ENCODE results near the gene MGARP. TPM values are rescaled to one million over a fixed set of nuclear protein-coding genes. Genes with fewer than 3 reads are reported as not detected.
"Not testable (repeated sequence)": the region's sequence is repeated elsewhere in the genome, so short reads cannot be mapped to it uniquely, and the experiment has no call there.

MGARP gene
- total RNA-seq (1.1 TPM), polyA plus RNA-seq (1.5 TPM)

DNA sequence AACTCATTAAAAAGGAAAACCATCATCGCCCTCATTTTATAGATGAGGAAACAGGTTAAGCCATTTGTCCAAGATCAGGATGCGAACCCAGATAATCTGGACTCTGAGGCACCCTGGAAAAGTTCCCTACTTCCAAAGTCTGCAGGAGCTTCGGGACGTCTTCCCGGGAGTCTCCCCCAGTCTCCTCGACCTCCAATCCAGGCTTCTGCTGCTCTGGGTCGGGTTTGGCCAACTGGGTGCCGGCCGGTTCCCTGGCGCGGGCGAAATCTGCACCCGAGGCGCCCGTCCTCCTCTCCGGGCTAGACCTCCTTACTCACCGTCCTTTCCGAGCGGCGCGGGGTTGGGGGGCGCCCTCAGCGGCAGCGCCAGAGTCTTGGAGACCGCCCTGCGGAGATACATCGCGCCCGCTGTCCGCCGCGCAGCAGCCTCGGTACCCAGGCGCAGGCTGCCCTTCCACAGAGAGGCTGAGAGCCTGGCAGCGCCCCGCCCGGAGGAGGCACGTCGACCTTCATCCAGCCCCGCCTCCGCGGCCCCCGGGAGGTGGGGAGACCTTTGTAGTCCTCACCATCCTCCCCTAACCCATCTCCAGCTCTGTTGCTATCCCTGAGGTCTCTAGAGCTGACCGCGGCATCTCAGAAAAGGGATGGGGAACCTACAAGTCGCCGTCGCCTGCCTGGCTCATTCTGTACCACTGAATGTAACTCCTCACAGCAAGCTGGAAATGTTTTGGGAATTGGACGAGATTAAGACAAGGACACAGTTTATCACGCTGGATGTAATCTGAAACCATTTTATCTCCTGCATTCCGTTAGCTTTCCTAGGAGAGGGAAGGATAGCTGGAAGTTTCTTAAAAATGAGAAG lies at the start of gene MGARP:
Gene MGARP (minus strand): TSS at position 466 of the 861 bp plus-strand sequence. CDS start 67 bp downstream, at position 399.
- peak within 1 kb of the TSS; percentile 30 for H3K4me3 ChIP-seq (ENCODE audit: low read depth, low read length)

DNA sequence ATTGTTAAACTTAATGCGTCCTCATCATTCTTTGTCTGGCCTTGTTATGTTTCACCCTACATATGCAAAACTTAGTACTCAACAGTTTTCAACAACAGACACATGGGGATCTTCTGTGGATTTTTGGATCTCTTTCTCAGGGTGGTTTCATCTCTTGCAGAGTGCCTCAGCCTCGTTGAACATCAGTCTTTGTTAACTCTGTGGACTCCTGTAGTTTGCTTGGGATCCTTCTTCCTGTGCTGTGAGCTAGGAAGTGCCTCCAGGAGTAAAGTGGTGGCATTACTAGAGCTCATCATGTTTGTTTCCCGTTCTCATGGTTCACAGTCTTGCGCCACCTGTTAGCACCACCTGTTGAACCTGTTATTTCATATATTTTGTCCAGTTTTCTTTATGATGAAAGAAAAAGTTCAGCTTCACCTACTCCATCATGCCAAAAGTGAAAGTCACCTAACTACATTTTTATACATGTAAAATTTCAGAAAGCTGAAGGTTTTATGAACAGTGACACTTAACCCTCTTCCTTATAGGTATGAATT lies 49.7 kb upstream of the MGARP start:
- no peak for DNase-seq (ENCODE audit: extremely low spot score)
- H3K4me1 ChIP-seq (ENCODE audit: insufficient read depth): peaks cover 1% of the 10 kb centered on the region
- no peak overlapping the region for H3K27ac ChIP-seq (ENCODE audit: low read depth)
- WGBS: 90% methylated on average over 4 of the region's 4 CpGs
- no peak overlapping the region for H3K4me3 ChIP-seq (ENCODE audit: low read depth, low read length)
- H3K36me3 ChIP-seq (ENCODE audit: insufficient read depth): peaks cover 2% of the 10 kb centered on the region

More for the DNA sequence above, at the start of gene MGARP:
- no peak for DNase-seq (ENCODE audit: extremely low spot score)
- no peak within 1 kb of the TSS for H3K27ac ChIP-seq (ENCODE audit: low read depth)
- no peaks in the 10 kb centered on the region for H3K36me3 ChIP-seq (ENCODE audit: insufficient read depth)
- WGBS: 5% methylated on average over 51 of the region's 51 CpGs
- no peaks in the 10 kb centered on the region for H3K4me1 ChIP-seq (ENCODE audit: insufficient read depth)

DNA sequence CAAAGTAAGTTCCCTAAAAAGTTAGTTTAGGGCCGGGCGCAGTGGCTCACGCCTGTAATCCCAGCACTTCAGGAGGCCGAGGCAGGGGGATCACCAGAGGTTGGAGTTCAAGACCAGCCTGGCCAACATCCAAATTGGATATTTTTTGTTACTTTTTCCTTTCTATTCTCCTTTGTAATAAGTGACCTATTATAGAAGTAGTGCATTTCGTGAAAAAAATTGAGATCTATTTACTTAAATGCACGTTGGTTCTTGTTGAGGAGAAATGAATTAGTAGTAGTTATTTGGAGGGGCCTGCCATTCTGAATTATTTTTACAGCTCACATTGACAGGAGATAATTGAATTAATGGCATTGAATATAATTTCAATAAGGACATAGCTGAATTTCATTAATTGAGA lies 44.6 kb upstream of the MGARP start:
- H3K4me1 ChIP-seq (ENCODE audit: insufficient read depth): peaks cover 3% of the 10 kb centered on the region
- H3K27ac ChIP-seq (ENCODE audit: low read depth): no peak overlapping the region
- no peak overlapping the region for H3K4me3 ChIP-seq (ENCODE audit: low read depth, low read length)
- WGBS: 78% methylated on average over 6 of the region's 6 CpGs
- no peak for DNase-seq (ENCODE audit: extremely low spot score)
- peaks cover under 1% of the 10 kb centered on the region for H3K36me3 ChIP-seq (ENCODE audit: insufficient read depth)

DNA sequence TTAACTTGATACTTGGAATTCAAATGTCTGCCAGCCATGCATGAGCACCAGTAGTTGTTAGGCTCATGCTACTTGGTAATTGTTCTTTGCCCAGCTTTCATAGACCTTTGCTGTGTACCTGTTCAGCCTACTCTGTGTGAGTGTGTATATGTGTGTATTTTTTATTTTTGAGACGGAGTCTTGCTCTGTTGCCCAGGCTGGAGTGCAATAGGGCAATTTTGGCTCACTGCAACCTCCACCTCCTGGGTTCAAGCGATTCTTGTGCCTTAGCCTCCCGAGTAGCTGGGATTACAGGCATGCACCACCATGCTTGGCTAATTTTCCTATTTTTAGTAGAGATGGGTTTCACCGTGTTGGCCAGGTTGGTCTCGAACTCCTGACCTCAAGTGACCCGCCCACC lies 42.5 kb upstream of the MGARP start:
- WGBS: 97% methylated on average over 6 of the region's 6 CpGs
- not testable (repeated sequence) for DNase-seq (ENCODE audit: extremely low spot score); H3K36me3 ChIP-seq (ENCODE audit: insufficient read depth); H3K27ac ChIP-seq (ENCODE audit: low read depth); H3K4me3 ChIP-seq (ENCODE audit: low read depth, low read length); H3K4me1 ChIP-seq (ENCODE audit: insufficient read depth)

DNA sequence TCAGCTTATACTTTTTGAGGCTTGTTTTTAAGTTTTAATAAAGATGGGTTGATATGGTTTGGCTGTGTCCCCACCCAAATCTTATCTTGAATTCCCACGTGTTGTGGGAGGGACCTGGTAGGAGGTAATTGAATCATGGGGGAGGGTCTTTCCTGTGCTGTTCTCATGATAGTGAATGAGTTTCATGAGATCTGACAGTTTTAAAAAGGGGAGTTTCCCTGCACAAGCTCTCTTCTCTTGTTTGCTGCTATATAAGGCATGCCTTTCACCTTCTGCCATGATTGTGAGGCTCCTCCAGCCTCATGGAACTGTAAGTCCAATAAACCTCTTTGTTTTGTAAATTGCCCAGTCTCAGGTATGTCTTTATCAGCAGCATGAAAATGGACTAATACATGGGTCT lies 42.0 kb upstream of the MGARP start:
- 60% methylated on average over 1 of the region's 1 CpG for WGBS
- not testable (repeated sequence) for H3K4me1 ChIP-seq (ENCODE audit: insufficient read depth); H3K27ac ChIP-seq (ENCODE audit: low read depth); H3K4me3 ChIP-seq (ENCODE audit: low read depth, low read length); DNase-seq (ENCODE audit: extremely low spot score); H3K36me3 ChIP-seq (ENCODE audit: insufficient read depth)

DNA sequence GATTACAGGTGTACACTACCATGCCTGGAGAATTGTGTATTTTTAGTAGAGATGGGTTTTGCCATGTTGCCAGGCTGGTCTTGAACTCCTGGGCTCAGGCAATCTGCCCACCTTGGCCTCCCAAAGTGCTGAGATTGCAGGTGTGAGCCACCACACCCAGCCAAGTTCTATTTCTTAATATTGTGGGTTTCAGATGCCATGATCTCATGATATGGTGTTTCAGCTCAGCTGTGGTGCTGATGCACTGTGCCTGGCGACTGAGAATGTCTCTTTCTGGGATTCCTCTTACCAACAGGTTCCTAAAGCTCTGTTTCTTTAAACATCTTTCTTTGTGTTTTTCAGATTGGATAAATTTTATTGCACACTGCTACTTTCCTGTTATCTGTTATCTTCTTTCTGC lies 39.5 kb upstream of the MGARP start:
- H3K4me3 ChIP-seq (ENCODE audit: low read depth, low read length): no peak overlapping the region
- H3K27ac ChIP-seq (ENCODE audit: low read depth): no peak overlapping the region
- H3K4me1 ChIP-seq (ENCODE audit: insufficient read depth): peaks cover 1% of the 10 kb centered on the region
- no peak for DNase-seq (ENCODE audit: extremely low spot score)
- 78% methylated on average over 1 of the region's 1 CpG for WGBS
- no peaks in the 10 kb centered on the region for H3K36me3 ChIP-seq (ENCODE audit: insufficient read depth)

DNA sequence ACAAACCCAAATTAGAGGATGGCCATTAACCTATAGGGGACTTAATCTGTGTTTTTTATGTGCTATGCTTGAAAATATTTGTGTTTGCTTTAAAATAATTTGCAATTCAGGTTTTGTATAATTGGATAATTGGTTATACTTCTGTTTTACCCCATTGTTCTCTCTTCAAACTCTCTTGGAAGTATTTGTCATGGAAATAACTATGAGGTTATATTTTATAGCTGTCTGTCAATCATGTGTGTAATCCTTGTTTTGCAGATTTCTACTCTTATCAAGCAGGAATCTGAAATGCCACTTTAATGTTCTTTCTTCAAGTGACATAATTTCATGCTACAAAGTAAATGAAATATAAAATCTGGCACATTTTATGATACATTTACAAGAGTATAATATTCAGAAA lies 37.6 kb upstream of the MGARP start:
- Histone ChIP-seq H3K36me3 (ENCODE audit: insufficient read depth) (no peaks in the 10 kb centered on the region), H3K4me3 (ENCODE audit: low read depth, low read length) (no peak overlapping the region), H3K4me1 (ENCODE audit: insufficient read depth) (no peaks in the 10 kb centered on the region), H3K27ac (ENCODE audit: low read depth) (no peak overlapping the region)
- no peak for DNase-seq (ENCODE audit: extremely low spot score)

DNA sequence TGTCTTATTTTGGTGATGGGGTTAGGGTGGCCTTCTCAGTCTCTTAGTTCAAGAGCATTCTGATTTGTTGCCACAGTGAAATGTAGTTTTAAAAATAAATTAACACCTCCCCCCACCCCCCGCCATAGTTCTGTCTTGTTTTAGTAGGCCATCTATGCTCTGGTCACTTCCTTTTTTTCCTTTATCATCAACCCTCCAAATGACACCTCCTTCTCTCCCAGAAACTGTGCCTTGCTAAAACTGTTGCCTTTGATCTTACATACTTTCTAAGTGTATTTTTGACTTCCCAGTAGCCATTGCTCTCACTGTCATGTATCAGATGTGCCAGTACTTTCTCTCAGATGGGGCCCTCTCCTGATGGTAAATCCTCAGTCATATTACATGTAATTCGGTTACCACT lies 36.7 kb upstream of the MGARP start:
- 93% methylated on average over 2 of the region's 2 CpGs for WGBS
- no peak overlapping the region for H3K4me3 ChIP-seq (ENCODE audit: low read depth, low read length)
- H3K36me3 ChIP-seq (ENCODE audit: insufficient read depth): no peaks in the 10 kb centered on the region
- no peak overlapping the region for H3K27ac ChIP-seq (ENCODE audit: low read depth)
- DNase-seq (ENCODE audit: extremely low spot score): no peak
- no peaks in the 10 kb centered on the region for H3K4me1 ChIP-seq (ENCODE audit: insufficient read depth)

DNA sequence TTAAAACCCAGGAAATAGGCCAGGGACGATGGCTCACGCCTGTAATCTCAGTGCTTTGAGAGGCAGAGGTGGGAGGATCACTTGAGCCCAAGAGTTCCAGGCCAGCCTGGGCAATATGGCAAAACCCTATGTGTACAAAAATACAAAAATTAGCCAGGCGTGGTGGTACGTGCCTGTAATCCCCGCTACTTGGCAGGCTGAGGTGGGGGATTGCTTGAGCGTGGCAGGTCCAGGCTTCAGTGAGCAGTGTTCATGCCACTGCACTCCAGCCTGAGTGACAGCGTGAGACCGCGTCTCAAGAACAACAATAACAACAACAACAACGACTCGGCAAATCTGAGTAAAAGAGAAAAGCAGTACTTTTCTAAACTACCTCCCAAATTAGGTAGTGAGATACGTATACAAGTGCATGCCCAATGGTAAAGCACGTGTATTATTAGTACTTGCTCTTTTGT lies 35.2 kb upstream of the MGARP start:
- H3K4me3 ChIP-seq (ENCODE audit: low read depth, low read length): no peak overlapping the region
- no peaks in the 10 kb centered on the region for H3K4me1 ChIP-seq (ENCODE audit: insufficient read depth)
- H3K36me3 ChIP-seq (ENCODE audit: insufficient read depth): no peaks in the 10 kb centered on the region
- 92% methylated on average over 13 of the region's 13 CpGs for WGBS
- DNase-seq (ENCODE audit: extremely low spot score): no peak
- no peak overlapping the region for H3K27ac ChIP-seq (ENCODE audit: low read depth)

DNA sequence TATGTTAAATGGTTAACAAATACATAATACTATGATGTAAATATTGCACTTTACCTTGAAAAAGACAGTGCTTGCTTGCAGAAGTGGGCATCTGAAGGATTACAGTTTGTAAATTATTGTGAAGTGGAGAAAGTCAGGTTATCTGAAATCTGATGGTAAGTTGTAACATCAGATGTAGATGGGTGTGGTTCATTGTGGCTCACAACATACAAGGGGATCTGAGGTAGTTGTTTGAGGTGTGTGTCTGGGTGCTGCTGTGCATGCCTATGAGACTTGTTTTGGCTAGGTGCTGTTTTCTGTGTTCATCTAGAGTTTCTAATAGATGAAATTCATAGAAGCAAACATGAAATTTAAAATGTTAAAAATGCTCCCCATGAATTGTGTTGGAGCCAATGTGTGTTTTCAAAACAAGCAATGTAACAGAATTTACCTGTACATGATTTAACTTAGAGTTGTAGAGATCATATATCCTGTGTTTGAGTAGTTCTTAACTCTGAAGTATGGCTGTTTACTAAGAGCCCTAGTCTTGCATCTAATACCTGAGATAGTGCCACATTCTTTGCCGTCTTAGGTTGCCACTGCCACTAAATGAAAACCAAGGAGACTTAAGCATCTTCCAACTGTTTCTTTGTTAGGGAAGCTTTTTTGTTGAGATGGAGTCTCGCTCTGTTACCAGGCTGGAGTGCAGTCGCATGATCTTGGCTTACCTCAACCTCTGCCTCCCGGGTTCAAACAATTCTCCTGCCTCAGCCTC lies 34.2 kb upstream of the MGARP start:
- Histone ChIP-seq H3K36me3 (ENCODE audit: insufficient read depth) (no peaks in the 10 kb centered on the region), H3K4me1 (ENCODE audit: insufficient read depth) (no peaks in the 10 kb centered on the region), H3K4me3 (ENCODE audit: low read depth, low read length) (no peak overlapping the region), H3K27ac (ENCODE audit: low read depth) (no peak overlapping the region)
- WGBS: 87% methylated on average over 4 of the region's 4 CpGs
- DNase-seq (ENCODE audit: extremely low spot score): no peak

DNA sequence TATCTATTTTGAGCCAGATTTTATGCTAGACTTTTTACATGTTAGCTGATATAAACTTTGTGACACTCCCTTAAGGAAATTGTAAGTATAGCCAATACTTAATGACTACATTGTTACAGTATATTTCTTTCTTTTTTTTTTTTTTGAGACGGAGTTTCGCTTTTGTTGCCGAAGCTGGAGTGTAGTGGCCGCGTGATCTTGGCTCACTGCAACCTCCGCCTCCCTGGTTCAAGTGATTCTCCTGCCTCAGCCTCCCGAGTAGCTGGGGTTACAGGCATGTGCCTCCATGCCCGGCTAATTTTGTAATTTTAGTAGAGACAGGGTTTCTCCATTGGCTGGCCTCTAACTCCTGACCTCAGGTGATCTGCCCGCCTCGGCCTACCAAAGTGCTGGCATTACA lies 33.4 kb upstream of the MGARP start:
- H3K4me3 ChIP-seq (ENCODE audit: low read depth, low read length); DNase-seq (ENCODE audit: extremely low spot score); H3K27ac ChIP-seq (ENCODE audit: low read depth); H3K4me1 ChIP-seq (ENCODE audit: insufficient read depth); H3K36me3 ChIP-seq (ENCODE audit: insufficient read depth): not testable (repeated sequence)
- WGBS: 93% methylated on average over 10 of the region's 10 CpGs

DNA sequence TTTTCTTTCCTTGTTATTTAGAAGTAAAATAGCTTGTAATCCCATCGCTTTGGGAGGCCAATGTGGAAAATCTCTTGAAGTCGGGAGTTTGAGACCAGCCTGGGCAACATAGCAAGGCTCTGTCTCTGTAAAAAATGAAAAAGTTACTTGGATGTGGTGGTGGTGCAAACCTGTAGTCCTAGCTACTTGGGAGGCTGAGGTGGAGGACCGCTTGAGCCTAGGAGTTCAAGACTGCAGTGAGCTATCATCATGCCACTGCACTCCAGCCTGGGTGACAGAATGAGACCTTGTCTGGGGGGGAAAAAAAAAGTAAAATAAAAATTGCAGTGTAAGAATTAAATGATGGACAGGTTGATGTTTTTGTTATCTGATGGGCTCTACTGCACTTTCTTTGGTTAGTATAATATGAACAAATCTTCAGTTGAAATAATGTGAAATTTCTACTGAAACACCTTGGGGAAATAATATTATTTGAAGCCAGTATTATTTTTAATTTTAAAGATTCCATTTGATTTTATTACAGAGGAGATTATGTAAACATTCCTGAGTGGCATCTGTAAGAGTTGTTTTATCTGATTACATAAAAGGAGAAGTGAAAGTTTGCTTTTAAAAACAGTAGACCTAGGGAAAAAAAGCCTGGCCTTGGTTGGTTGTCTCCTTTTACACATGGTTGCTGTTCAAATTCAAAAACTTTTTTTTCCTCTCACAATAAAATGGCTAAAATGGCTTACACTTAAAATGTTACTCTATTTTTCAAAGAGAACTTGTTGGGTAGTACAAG lies 32.7 kb upstream of the MGARP start:
- WGBS: 95% methylated on average over 3 of the region's 3 CpGs
- DNase-seq (ENCODE audit: extremely low spot score): no peak
- no peaks in the 10 kb centered on the region for H3K36me3 ChIP-seq (ENCODE audit: insufficient read depth)
- H3K27ac ChIP-seq (ENCODE audit: low read depth): no peak overlapping the region
- H3K4me3 ChIP-seq (ENCODE audit: low read depth, low read length): no peak overlapping the region
- H3K4me1 ChIP-seq (ENCODE audit: insufficient read depth): no peaks in the 10 kb centered on the region

DNA sequence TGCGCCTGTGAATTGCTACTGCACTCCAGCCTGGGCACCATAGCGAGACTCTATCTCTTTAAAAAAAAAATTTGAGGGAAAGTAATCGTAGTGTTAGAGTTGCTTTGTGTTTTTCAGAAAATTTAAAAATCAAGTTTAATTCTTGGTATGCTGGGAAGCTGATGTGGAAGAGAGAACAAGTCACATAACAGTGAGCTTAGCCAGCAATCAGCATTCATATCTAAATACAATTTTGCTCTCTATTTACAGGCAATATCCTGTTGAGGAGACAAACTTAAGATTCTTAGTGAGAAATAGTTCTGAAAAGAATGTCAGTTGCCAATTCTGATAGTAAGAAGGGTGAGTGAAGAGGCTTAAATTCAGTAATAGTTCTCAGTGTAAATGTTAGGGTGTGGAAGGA lies 31.9 kb upstream of the MGARP start:
- no peaks in the 10 kb centered on the region for H3K4me1 ChIP-seq (ENCODE audit: insufficient read depth)

More for the DNA sequence above, 31.9 kb upstream of the MGARP start:
- no peak overlapping the region for H3K4me3 ChIP-seq (ENCODE audit: low read depth, low read length)
- H3K36me3 ChIP-seq (ENCODE audit: insufficient read depth): no peaks in the 10 kb centered on the region
- WGBS: 76% methylated on average over 3 of the region's 3 CpGs
- no peak overlapping the region for H3K27ac ChIP-seq (ENCODE audit: low read depth)
- no peak for DNase-seq (ENCODE audit: extremely low spot score)
